HCT116 (cell line): ENCODE results near the gene SPINT4. TPM values are rescaled to one million over a fixed set of nuclear protein-coding genes. Genes with fewer than 3 reads are reported as not detected.

ENCODE experiments used
- ATAC-seq: fragments of 200-7000 bp; cut with Tn5 transposase; 2 replicates; pipeline ENCODE4 v1.9.1; 2020; ENCODE audit warnings: mild to moderate bottlenecking, moderate library complexity
- BruUV-seq: library from RNA; stranded (reverse); fragments of 400-500 nt; replicated peaks from 2 replicates; lab custom pipeline; 2021; lab: Mats Ljungman, UMichigan
- CTCF ChIA-PET: fragments of 300-600 bp; sonication (Branson Sonifier 250); formaldehyde crosslinking; loops from one replicate; lab custom pipeline; 2021; ENCODE audit warnings: antibody characterized with exemption; lab: Charles Lee
- POLR2A ChIA-PET: fragments of 300-600, 350-600 bp; sonication (Branson Sonifier 250); formaldehyde crosslinking; loops from one replicate; lab custom pipeline; 2021; ENCODE audit warnings: antibody characterized with exemption; lab: Charles Lee
- RAD21 ChIA-PET, 2 experiments: fragments of 300-600 bp; sonication (Branson Sonifier 250); formaldehyde crosslinking; loops; one replicate each; lab custom pipeline; 2023; ENCODE audit warnings: low total read pairs in 2 of 2; ENCODE audit not compliant: uncharacterized antibody in 2 of 2, unreplicated experiment in 2 of 2, low non-redundant PET in 1 of 2; lab: Charles Lee
- DNase-seq: peaks from one replicate; pipeline ENCODE4 v3.0.0-alpha.2; 2010; ENCODE audit warnings: low read depth, low spot score
- H2AFZ ChIP-seq: fragments of 200-600 bp; shearing (Covaris generic), sonication (generic); 2 replicates; pipeline ENCODE4 v1.6.1; 2017; ENCODE audit warnings: low read depth, mixed run types, mixed read lengths, antibody characterized with exemption, low read length; ENCODE audit not compliant: poor library complexity, severe bottlenecking
- H3K27ac ChIP-seq: 2 replicates; pipeline ENCODE4 v1.5.1; 2012; ENCODE audit warnings: low read depth, low read length
- H3K27me3 ChIP-seq: fragments of 200-600 bp; sonication (generic); 2 replicates; pipeline ENCODE4 v1.6.1; 2016; ENCODE audit warnings: mixed run types, low read length, mixed read lengths; ENCODE audit not compliant: insufficient read depth
- H3K36me3 ChIP-seq, 2 experiments: fragments of 200-500 bp in 1 of 2; fragments of 200-600 bp in 1 of 2; sonication (Bioruptor generic) in 1 of 2; sonication (generic) in 1 of 2; 2 replicates each; pipeline versions ENCODE4 v1.5.1 to v1.6.1; 2014 to 2016; ENCODE audit warnings: low read length in 2 of 2, inconsistent platforms in 1 of 2, mixed read lengths in 1 of 2, mixed run types in 1 of 2; ENCODE audit not compliant: insufficient read depth in 2 of 2, control insufficient read depth in 1 of 2
- H3K4me1 ChIP-seq, 2 experiments: fragments of 200-600 bp in 1 of 2; sonication (generic) in 1 of 2; 2 replicates each; pipeline versions ENCODE4 v1.5.1 to v1.6.1; 2012 to 2017; ENCODE audit warnings: low read length in 2 of 2, inconsistent platforms in 1 of 2, mild to moderate bottlenecking in 1 of 2, mixed read lengths in 1 of 2, mixed run types in 1 of 2, moderate library complexity in 1 of 2; ENCODE audit not compliant: insufficient read depth in 2 of 2, control insufficient read depth in 1 of 2
- H3K4me2 ChIP-seq: fragments of 200-600 bp; sonication (generic); 2 replicates; pipeline ENCODE4 v1.6.1; 2017; ENCODE audit warnings: mixed run types, low read length, mixed read lengths
- H3K4me3 ChIP-seq, 2 experiments: fragments of 200-600 bp in 1 of 2; sonication (generic) in 1 of 2; replicated peaks in 1 of 2; 2 replicates each; pipeline ENCODE4 v1.5.1; 2011 to 2016; ENCODE audit warnings: low read length in 2 of 2, control low read depth in 1 of 2, low read depth in 1 of 2, mild to moderate bottlenecking in 1 of 2, mixed read lengths in 1 of 2, mixed run types in 1 of 2
- H3K79me2 ChIP-seq: fragments of 200-600 bp; sonication (generic); 2 replicates; pipeline ENCODE4 v1.6.1; 2017; ENCODE audit warnings: mild to moderate bottlenecking, mixed run types, low read length, moderate library complexity, mixed read lengths; ENCODE audit not compliant: insufficient read depth
- H3K9ac ChIP-seq: fragments of 200-600 bp; sonication (generic); 2 replicates; pipeline ENCODE4 v1.6.1; 2016; ENCODE audit warnings: low read length, mixed read lengths
- H3K9me2 ChIP-seq: fragments of 200-600 bp; sonication (generic), shearing (Covaris generic); 2 replicates; pipeline ENCODE4 v1.6.1; 2017; ENCODE audit warnings: mixed run types, mild to moderate bottlenecking, moderate library complexity; ENCODE audit not compliant: insufficient read depth
- H3K9me3 ChIP-seq, 2 experiments: fragments of 200-500 bp in 1 of 2; fragments of 200-600 bp in 1 of 2; sonication (Bioruptor generic) in 1 of 2; sonication (generic) in 1 of 2; 2 replicates each; pipeline ENCODE4 v1.6.1; 2014 to 2017; ENCODE audit warnings: low read length in 2 of 2, mixed read lengths in 2 of 2, inconsistent platforms in 1 of 2, low read depth in 1 of 2, mild to moderate bottlenecking in 1 of 2, mixed run types in 1 of 2, moderate library complexity in 1 of 2; ENCODE audit not compliant: control insufficient read depth in 1 of 2, insufficient read depth in 1 of 2
- H4K20me1 ChIP-seq: fragments of 200-600 bp; sonication (generic), shearing (Covaris generic); 2 replicates; pipeline ENCODE4 v1.6.1; 2017; ENCODE audit warnings: mixed run types, mild to moderate bottlenecking, moderate library complexity; ENCODE audit not compliant: insufficient read depth
- ATF3 ChIP-seq: IDR thresholded peaks from 2 replicates; pipeline ENCODE4 v1.6.1; 2012
- ELF1 ChIP-seq: IDR thresholded peaks from 2 replicates; pipeline ENCODE4 v1.6.1; 2012; ENCODE audit warnings: low read depth, borderline replicate concordance
- EZH2 ChIP-seq: fragments of 200-600 bp; sonication (generic); IDR thresholded peaks from 2 replicates; pipeline ENCODE4 v1.6.1; 2017; ENCODE audit warnings: antibody characterized with exemption, mixed run types
- EZH2phosphoT487 ChIP-seq: fragments of 200-600 bp; IDR thresholded peaks from 2 replicates; pipeline ENCODE4 v1.6.1; 2018; ENCODE audit warnings: antibody characterized with exemption, borderline replicate concordance
- FOSL1 ChIP-seq: IDR thresholded peaks from 2 replicates; pipeline ENCODE4 v1.6.1; 2012; ENCODE audit warnings: low read depth
- JUND ChIP-seq: IDR thresholded peaks from 2 replicates; pipeline ENCODE4 v1.6.1; 2012
- MAX ChIP-seq: IDR thresholded peaks from 2 replicates; pipeline ENCODE4 v1.6.1; 2012
- POLR2AphosphoS5 ChIP-seq: IDR thresholded peaks from 2 replicates; pipeline ENCODE4 v1.6.1; 2011; ENCODE audit warnings: mild to moderate bottlenecking, low read depth, low read length, moderate library complexity
- REST ChIP-seq: IDR thresholded peaks from 2 replicates; pipeline ENCODE4 v1.6.1; 2012; ENCODE audit warnings: low read depth
- SIN3A ChIP-seq: IDR thresholded peaks from 2 replicates; pipeline ENCODE4 v1.6.1; 2012; ENCODE audit warnings: low read depth
- SRF ChIP-seq: IDR thresholded peaks from 2 replicates; pipeline ENCODE4 v1.6.1; 2012; ENCODE audit warnings: low read depth
- intact Hi-C: fragments of 100-400 bp; cut with micrococcal nuclease; formaldehyde crosslinking; loops from 2 replicates; pipeline ENCODE4 v1.10.0; 2022
- total RNA-seq: library from RNA; stranded (reverse); gene quantifications from one replicate; pipeline ENCODE4 v1.2.1, GENCODE V29; 2021; ENCODE audit not compliant: unreplicated experiment

Gene SPINT4
- total RNA-seq, 1 experiment from 2014 or later, result not detected

GRCh38 chr20:45765307-45765875 lies 43.2 kb downstream of the SPINT4 start:
- H3K27me3 ChIP-seq, result no peaks in the 10 kb centered on the region
- no peaks in the 10 kb centered on the region for H3K79me2 ChIP-seq
- no peak overlapping the region for H3K4me3 ChIP-seq
- CTCF ChIA-PET, result no interaction called here
- ATAC-seq, result no peak
- BruUV-seq, result no TSS peak
- no peak overlapping the region for H3K27ac ChIP-seq
- H3K4me2 ChIP-seq, result no peak overlapping the region
- no peaks in the 10 kb centered on the region for H3K4me1 ChIP-seq
- no peaks in the 10 kb centered on the region for H3K9me3 ChIP-seq
- H4K20me1 ChIP-seq, result no peaks in the 10 kb centered on the region
- intact Hi-C loops, result no loop called here
- TF ChIP-seq MAX (no peak), FOSL1 (no peak), REST (no peak), JUND (no peak), ELF1 (no peak)
- TF ChIP-seq, all 23 proteins: peak for 0
- H3K9me2 ChIP-seq, result no peaks in the 10 kb centered on the region
- ChIA-PET POLR2A (no interaction called here), RAD21 (no interaction called here)
- no peak for DNase-seq
- H3K9ac ChIP-seq, result no peak overlapping the region
- no peak overlapping the region for H2AFZ ChIP-seq
- H3K36me3 ChIP-seq, result no peaks in the 10 kb centered on the region

DNA sequence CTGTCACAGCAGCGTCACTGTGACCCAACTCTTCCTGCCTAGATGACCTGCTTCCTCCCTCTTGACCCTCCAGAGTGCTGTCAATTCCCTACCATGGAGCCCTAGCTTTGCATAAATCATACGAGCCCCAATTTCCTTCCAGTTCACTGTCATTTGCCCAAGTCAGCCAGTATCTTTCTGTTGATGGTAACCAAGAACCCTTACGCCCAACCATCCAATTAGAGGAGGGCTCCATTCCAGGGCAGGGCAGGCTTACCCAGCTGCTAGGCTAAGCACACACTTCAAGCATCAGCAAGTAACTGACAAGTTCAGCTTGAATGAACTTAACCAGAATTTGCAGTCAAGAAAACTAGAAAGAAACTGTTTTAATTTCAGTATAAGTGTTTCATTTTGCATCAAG lies 43.8 kb downstream of the SPINT4 start:
- CTCF ChIA-PET, result no interaction called here

More for the DNA sequence above, 43.8 kb downstream of the SPINT4 start:
- no peak for ATAC-seq
- H3K4me3 ChIP-seq, result no peak overlapping the region
- POLR2A ChIA-PET, result no interaction called here
- H3K9me3 ChIP-seq, result no peaks in the 10 kb centered on the region
- no peak overlapping the region for H2AFZ ChIP-seq
- H3K27me3 ChIP-seq, result no peaks in the 10 kb centered on the region
- H3K79me2 ChIP-seq, result no peaks in the 10 kb centered on the region
- no peak for DNase-seq
- RAD21 ChIA-PET, result no interaction called here
- H3K9me2 ChIP-seq, result no peaks in the 10 kb centered on the region
- H3K4me2 ChIP-seq, result no peak overlapping the region
- no peak overlapping the region for H3K9ac ChIP-seq
- no peak for TF ChIP-seq SIN3A
- no peak for TF ChIP-seq JUND
- TF ChIP-seq REST, result no peak
- TF ChIP-seq SRF, result no peak
- no peak for TF ChIP-seq EZH2phosphoT487
- TF ChIP-seq EZH2, result no peak
- no peak for TF ChIP-seq POLR2AphosphoS5
- TF ChIP-seq ATF3, result no peak
- H3K36me3 ChIP-seq, result no peaks in the 10 kb centered on the region
- no TSS peak for BruUV-seq
- no peaks in the 10 kb centered on the region for H4K20me1 ChIP-seq
- H3K4me1 ChIP-seq, result no peaks in the 10 kb centered on the region
- intact Hi-C loops, result no loop called here
- H3K27ac ChIP-seq, result no peak overlapping the region
